Rectal smooth muscle tissue (tissue), 1 donor: ENCODE measurements around the gene RASA3.

Experiments used
- H3K27ac ChIP-seq: one replicate; pipeline ENCODE4 v1.7.0; 2013; ENCODE audit warnings: low read depth, low read length, inconsistent platforms
- H3K27me3 ChIP-seq: one replicate; pipeline ENCODE4 v1.7.0; 2013; ENCODE audit warnings: low read length; ENCODE audit not compliant: control insufficient read depth, insufficient read depth
- H3K36me3 ChIP-seq: one replicate; pipeline ENCODE4 v1.7.0; 2013; ENCODE audit warnings: low read length; ENCODE audit not compliant: control insufficient read depth, insufficient read depth
- H3K4me1 ChIP-seq: one replicate; pipeline ENCODE4 v1.7.0; 2013; ENCODE audit warnings: low read length; ENCODE audit not compliant: control insufficient read depth, insufficient read depth
- H3K4me3 ChIP-seq: one replicate; pipeline ENCODE4 v1.7.0; 2013; ENCODE audit warnings: low read length
- H3K9ac ChIP-seq: one replicate; pipeline ENCODE4 v1.7.0; 2013; ENCODE audit warnings: low read length

The RASA3 gene

GRCh38 chr13:114062754-114063153 is 69.7 kb downstream of the RASA3 start:
- Histone ChIP-seq H3K27me3 (no peaks in the 10 kb centered on the region), H3K4me1 (peaks cover 30% of the 10 kb centered on the region), H3K36me3 (no peaks in the 10 kb centered on the region), H3K4me3 (no peak overlapping the region), H3K9ac (no peak overlapping the region), H3K27ac (peak overlapping the region; percentile 3)

DNA sequence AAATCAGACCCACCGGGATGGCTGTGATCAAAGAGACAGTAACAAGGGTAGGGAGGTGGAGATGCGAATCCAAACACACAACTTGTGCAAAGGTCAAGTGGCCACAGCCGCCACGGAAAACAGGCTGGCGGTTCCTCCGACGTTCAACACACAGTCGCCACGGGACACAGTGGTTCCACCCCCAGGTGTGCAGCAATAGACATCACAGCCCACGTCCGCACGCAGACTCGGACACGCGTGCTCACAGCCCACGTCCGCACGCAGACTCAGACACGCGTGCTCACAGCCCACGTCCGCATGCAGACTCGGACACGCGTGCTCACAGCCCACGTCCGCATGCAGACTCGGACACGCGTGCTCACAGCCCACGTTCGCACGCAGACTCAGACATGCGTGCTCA is 70.1 kb downstream of the RASA3 start:
- Histone ChIP-seq H3K4me1 (peaks cover 27% of the 10 kb centered on the region), H3K27me3 (no peaks in the 10 kb centered on the region), H3K4me3 (no peak overlapping the region), H3K27ac (peak overlapping the region; percentile 3), H3K36me3 (no peaks in the 10 kb centered on the region), H3K9ac (no peak overlapping the region)

DNA sequence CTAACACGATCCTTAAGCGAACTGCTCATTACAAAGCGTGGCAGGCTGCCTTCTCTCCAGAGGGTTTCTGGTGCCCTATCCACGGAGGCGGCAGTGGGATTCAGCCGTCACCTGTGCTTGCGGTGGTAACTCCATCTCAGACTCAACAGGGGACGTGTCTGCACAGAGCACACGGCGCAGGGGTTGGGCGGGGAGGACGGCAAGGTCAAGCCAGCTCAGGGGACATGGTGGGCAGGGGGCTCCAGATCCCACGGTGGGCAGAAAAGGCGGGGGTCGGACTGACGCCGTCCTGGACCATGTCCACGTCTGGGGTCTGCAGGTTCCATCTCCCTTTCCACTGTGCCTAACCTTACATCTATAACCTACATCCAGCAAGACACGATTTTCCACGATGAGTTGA is 70.7 kb downstream of the RASA3 start:
- no peak overlapping the region for H3K4me3 ChIP-seq
- H3K36me3 ChIP-seq = no peaks in the 10 kb centered on the region
- H3K27ac ChIP-seq = no peak overlapping the region
- H3K27me3 ChIP-seq = no peaks in the 10 kb centered on the region
- no peak overlapping the region for H3K9ac ChIP-seq
- peaks cover 27% of the 10 kb centered on the region for H3K4me1 ChIP-seq

DNA sequence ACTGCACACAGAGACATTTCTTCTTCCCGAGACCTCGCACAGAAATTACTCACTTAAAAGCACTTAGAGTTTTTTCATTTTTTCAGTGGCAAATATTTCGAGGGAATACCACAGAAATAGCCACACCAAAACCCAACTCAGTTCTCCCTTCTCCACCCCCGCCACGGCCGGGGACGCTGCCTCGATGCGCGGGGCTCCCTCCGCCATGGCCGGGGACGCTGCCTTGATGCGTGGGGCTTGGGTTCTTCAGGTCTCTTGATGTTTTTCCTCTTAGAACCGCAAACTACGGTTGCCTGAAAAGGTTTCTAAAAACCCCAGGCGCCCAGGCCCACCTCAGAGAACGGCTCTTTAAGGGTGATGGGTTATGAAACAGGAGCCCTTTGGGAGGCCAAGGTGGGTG is 71.4 kb downstream of the RASA3 start:
- Histone ChIP-seq H3K4me3 (no peak overlapping the region), H3K4me1 (peaks cover 24% of the 10 kb centered on the region), H3K27me3 (no peaks in the 10 kb centered on the region), H3K9ac (no peak overlapping the region), H3K27ac (no peak overlapping the region), H3K36me3 (peaks cover 3% of the 10 kb centered on the region)

DNA sequence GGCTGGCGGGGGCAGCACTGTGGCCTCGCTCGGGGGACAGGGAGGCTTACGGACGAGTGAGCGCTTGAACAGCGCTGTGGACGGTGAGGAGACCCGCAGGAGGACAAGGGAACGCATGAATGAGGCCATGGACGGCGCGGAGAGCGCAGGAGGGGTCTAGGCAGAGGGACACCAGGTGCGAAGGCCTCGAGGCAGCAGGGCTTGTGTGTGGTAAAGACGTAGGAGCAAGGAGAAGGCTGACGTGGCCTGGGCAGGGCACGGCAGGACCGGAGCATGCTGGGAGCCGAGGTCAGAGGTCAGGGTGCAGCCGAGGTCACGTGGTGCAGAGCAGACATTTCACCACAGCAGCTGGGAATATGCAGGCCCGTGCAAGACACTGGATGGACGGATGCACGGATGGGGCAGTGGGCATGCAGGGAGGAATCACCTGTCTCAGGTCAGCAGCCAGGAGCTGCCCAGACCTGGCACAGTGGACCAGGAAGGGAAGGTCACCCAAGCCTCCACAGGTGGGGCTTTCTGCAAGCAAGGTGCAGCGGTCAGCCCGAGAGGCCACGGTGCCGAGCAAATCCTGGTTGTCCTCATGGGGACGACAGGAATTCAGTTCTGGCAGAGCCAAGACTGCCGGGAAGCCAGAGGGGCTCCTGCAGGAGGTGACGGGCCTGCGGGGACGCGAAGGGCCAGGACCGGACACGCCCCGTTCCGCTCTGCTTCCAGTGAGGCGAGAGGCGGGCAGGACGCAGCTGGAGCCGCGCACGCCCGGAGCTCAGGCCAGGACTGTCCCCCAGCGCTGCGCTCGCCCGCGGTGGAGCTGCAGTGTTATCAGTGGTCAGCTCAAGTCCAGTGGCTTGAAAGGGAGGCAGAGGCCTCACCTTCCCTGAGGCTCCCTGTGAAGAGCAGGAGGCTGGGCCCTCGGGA is 72.2 kb downstream of the RASA3 start:
- H3K4me1 ChIP-seq = peaks cover 15% of the 10 kb centered on the region
- no peak overlapping the region for H3K9ac ChIP-seq
- no peak overlapping the region for H3K4me3 ChIP-seq
- H3K36me3 ChIP-seq = peaks cover 7% of the 10 kb centered on the region
- peak overlapping the region; percentile 16 for H3K27ac ChIP-seq
- no peaks in the 10 kb centered on the region for H3K27me3 ChIP-seq

DNA sequence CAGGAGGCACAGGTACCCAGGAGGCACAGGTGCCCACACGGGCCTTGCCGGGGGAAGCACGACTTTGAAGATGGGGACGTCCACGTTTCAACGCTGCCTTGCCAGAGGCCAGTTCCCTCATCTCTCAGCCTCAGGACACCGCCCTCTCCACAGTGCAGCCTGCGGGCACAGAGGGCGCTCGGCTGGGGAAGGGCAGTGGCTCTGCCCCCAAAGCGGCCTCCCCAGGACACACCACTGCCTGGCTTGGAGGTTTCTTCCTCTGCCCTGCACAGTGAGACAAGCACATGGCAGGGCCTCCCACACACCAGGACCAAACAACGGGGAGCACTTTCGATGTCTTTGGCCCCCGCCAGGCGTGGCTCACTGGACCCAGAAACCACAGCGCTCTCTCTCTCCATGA is 73.0 kb downstream of the RASA3 start:
- no peaks in the 10 kb centered on the region for H3K27me3 ChIP-seq
- H3K36me3 ChIP-seq = peaks cover 11% of the 10 kb centered on the region
- H3K27ac ChIP-seq = no peak overlapping the region
- H3K4me1 ChIP-seq = peaks cover 10% of the 10 kb centered on the region
- no peak overlapping the region for H3K9ac ChIP-seq
- no peak overlapping the region for H3K4me3 ChIP-seq

DNA sequence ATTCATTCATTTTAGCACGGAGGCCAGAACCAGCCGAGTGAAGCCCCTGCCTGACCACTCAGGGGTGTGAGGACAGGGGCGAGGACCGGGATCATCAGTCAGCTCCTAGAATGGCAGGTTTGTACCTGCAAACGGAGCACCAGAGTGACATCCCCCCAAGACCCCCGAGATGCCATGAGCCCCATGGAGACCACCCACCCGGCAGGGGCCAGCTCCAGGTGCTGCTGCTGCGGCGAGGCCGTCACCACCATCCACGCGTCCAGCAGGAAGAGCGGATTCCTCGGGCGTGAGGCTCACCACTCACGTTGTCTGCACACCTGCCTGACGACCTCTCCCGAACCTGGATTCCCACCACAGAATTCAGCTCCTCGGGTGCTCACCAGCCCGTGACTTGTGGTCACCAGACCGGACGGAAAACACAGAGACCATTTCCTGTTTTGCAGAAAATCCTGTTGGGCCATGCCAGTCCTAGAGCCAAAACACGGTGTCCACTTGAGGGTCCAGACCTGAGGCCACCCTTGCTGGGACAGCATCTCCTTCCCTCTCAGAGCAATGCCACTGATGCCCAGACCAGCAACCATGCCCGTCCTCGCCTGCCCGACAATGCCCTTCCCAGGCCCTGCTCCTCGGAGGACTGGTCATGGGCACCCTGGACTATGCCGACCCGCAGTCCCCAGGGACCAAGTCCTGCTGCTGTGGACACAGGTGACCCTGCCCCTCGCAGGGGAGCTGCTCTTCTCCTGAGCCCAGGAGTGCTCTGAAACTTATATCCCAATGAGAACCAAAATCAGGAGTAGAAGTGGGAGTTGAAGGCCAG is 74.2 kb downstream of the RASA3 start:
- Histone ChIP-seq H3K27me3 (no peaks in the 10 kb centered on the region), H3K4me3 (no peak overlapping the region), H3K27ac (no peak overlapping the region), H3K9ac (no peak overlapping the region), H3K4me1 (no peaks in the 10 kb centered on the region), H3K36me3 (peaks cover 11% of the 10 kb centered on the region)

DNA sequence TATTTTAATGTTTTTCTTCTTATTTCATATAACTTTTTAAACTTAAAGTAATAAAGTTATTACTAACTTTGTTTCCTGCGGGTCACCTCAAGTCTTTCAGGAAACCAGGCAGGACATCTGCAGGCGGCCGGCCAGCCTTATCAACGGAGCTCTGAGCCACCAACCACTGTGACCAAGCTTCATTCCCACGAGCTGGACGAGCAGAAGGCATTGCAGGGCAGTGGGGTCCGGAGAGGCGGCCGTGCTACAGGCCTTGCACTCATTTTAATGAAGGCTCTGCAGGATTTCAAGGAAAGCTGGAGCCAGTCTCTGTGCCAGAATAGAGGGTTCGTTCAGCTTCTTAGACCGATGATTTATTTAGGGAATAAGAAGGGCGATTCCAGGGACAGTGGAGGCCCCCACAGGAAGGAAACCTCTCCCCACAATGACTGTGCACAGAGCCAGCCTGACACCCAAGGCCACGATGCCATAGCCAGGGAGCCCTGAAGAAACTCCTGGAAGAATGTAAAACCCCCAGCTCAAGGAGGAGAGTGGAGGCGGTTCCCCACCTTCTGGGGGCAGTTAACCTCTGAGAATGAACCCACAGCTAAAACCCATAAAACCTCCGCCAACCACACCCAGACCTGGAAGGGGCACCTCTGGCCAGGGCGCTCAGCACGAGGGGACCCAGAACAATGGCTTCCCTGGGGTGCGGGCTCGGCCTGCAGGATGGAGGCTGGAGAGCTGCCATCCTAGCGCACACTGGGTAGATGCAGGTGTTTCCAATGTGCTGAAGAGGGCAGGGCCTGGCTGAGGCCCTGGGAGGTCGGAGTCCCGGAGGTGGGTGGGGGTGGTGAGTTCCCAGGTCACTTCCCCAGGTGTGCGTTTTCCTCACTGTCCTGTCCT is 75.0 kb downstream of the RASA3 start:
- H3K4me3 ChIP-seq = no peak overlapping the region
- peaks cover 11% of the 10 kb centered on the region for H3K36me3 ChIP-seq
- H3K9ac ChIP-seq = no peak overlapping the region
- no peaks in the 10 kb centered on the region for H3K27me3 ChIP-seq
- H3K4me1 ChIP-seq = no peaks in the 10 kb centered on the region
- H3K27ac ChIP-seq = no peak overlapping the region

- H3K4me3 ChIP-seq = no peak overlapping the region
- H3K9ac ChIP-seq = no peak overlapping the region
- no peaks in the 10 kb centered on the region for H3K4me1 ChIP-seq
- peaks cover 14% of the 10 kb centered on the region for H3K36me3 ChIP-seq
- no peaks in the 10 kb centered on the region for H3K27me3 ChIP-seq
- H3K27ac ChIP-seq = no peak overlapping the region
Measured at GRCh38 chr13:114056205-114057013, 76.0 kb downstream of the RASA3 start.

DNA sequence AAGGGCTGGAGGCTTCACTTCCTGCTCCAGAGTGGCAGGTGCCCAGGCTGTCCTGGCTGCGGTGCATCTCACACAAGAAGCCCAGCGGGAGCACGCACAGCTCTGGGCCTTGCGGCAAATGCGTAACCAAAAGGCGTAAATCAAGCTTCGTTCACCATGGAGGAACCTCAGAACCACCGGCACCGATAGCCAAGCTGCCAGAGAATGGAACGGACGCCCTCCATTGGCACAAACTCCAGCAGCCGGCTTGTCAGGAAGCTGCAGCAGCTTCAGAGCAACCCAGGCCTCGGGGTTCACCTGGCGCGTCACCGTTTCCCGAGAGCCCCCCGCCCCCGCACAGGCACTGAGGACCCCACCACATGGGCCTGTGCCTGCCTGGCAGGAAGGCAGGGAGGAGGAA is 76.7 kb downstream of the RASA3 start:
- Histone ChIP-seq H3K27me3 (no peaks in the 10 kb centered on the region), H3K4me1 (no peaks in the 10 kb centered on the region), H3K4me3 (no peak overlapping the region), H3K36me3 (peaks cover 14% of the 10 kb centered on the region), H3K9ac (no peak overlapping the region), H3K27ac (no peak overlapping the region)

GRCh38 chr13:114054830-114055439 is 77.5 kb downstream of the RASA3 start:
- no peaks in the 10 kb centered on the region for H3K27me3 ChIP-seq
- no peaks in the 10 kb centered on the region for H3K4me1 ChIP-seq
- no peak overlapping the region for H3K9ac ChIP-seq
- peaks cover 17% of the 10 kb centered on the region for H3K36me3 ChIP-seq
- H3K4me3 ChIP-seq = no peak overlapping the region
- H3K27ac ChIP-seq = no peak overlapping the region
